Memory B cell (primary cell): ENCODE measurements around the gene SPEG.

Source experiments
- ATAC-seq: fragments of 150-1000 bp; cut with Tn5 transposase; 2 replicates; pipeline ENCODE4 v1.10.0; 2021; ENCODE audit warnings: low read depth, mild to moderate bottlenecking, moderate library complexity
- DNase-seq, 2 donors: peaks; one replicate each; pipeline ENCODE4 v3.0.0; 2022; ENCODE audit warnings: low spot score in 2 of 2
- H3K27ac Mint-ChIP-seq: one replicate; pipeline ENCODE4 v1.8.0; 2022; ENCODE audit warnings: mild to moderate bottlenecking, moderate library complexity, mixed read lengths
- H3K27me3 Mint-ChIP-seq: one replicate; pipeline ENCODE4 v1.8.0; 2022; ENCODE audit warnings: mixed read lengths
- H3K36me3 Mint-ChIP-seq: one replicate; pipeline ENCODE4 v1.8.0; 2022; ENCODE audit warnings: mild to moderate bottlenecking, mixed read lengths
- H3K4me1 Mint-ChIP-seq: one replicate; pipeline ENCODE4 v1.8.0; 2022; ENCODE audit warnings: mixed read lengths
- H3K4me3 Mint-ChIP-seq: one replicate; pipeline ENCODE4 v1.8.0; 2022; ENCODE audit warnings: mild to moderate bottlenecking, moderate library complexity, mixed read lengths
- H3K9me3 Mint-ChIP-seq: one replicate; pipeline ENCODE4 v1.8.0; 2022; ENCODE audit warnings: mixed read lengths

The SPEG gene

DNA sequence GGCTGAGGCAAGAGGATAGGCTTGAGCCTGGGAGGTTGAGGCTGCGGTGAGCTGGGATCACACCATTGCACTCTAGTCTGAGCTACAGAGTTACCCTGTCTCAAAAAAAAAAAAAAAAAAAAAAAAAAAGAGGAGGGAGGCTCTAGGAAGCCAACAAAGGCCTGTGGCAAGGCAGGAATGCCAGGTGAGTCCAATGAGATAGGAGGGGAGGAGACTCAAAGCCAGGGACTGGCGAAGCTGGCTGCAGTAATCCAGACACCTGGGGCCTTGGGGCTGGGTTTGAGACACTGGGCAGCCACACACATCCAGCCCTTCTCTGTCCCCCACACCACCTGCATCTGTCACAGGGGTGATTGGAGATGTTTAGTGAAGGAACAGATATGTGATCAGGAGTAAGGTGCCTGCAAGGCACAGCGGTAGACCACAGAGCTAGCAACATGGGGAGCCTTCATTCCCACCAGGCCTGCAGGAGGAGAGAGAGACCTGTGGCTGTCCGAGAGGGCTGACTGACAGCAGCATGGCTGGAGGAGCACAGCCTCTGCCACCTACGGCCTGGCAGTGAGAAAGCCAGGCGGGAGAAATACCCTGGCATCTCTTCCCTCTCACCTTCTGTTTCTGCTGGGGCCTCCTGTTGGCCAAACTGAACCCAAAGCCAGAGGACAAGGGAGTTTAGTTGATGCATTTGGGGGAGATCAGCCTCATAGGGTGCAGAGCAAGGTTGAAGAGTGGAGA, 99.5 kb downstream of the SPEG start:
- Mint-ChIP-seq H3K27me3 (peaks cover 49% of the 10 kb centered on the region), H3K36me3 (no peaks in the 10 kb centered on the region), H3K9me3 (no peaks in the 10 kb centered on the region), H3K27ac (no peak overlapping the region), H3K4me3 (no peak overlapping the region), H3K4me1 (peaks cover 8% of the 10 kb centered on the region)
- DNase-seq, result no peak
- no peak for ATAC-seq

DNA sequence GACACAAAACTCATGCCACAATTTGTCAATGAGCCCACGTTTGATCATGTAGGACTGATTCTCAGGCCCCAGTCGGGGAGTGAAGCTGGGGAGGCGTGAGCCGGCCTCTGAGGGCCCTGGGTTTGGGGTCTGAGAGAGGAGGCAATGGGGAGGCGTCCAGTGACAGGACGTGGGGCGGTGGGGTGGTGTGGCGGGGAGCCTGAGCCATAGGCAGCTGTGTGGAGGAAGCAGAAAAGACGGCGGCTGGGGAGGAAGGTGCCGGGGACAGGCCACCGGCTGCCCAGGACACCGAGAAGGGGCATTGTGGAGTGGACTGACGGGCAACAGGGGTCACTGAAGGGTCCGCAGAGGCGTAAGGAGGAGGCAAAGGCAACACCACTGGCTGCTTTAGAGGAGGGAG, 101.8 kb downstream of the SPEG start:
- Mint-ChIP-seq H3K4me3 (no peak overlapping the region), H3K36me3 (no peaks in the 10 kb centered on the region), H3K4me1 (peaks cover 3% of the 10 kb centered on the region), H3K27me3 (peaks cover 35% of the 10 kb centered on the region), H3K27ac (no peak overlapping the region), H3K9me3 (no peaks in the 10 kb centered on the region)
- ATAC-seq (no peak), DNase-seq (no peak)

- no peaks in the 10 kb centered on the region for H3K9me3 Mint-ChIP-seq
- ATAC-seq (no peak), DNase-seq (no peak)
- no peak overlapping the region for H3K4me3 Mint-ChIP-seq
- H3K27me3 Mint-ChIP-seq, result peaks cover 32% of the 10 kb centered on the region
- H3K4me1 Mint-ChIP-seq, result peaks cover 4% of the 10 kb centered on the region
- no peaks in the 10 kb centered on the region for H3K36me3 Mint-ChIP-seq
- H3K27ac Mint-ChIP-seq, result no peak overlapping the region
Measured at GRCh38 chr2:219536967-219537366, 102.3 kb downstream of the SPEG start.

GRCh38 chr2:219537657-219538488, 103.2 kb downstream of the SPEG start:
- peaks cover 8% of the 10 kb centered on the region for H3K4me1 Mint-ChIP-seq
- DNase-seq, result no peak
- no peak overlapping the region for H3K4me3 Mint-ChIP-seq
- H3K27me3 Mint-ChIP-seq, result peaks cover 26% of the 10 kb centered on the region
- no peak overlapping the region for H3K27ac Mint-ChIP-seq
- no peaks in the 10 kb centered on the region for H3K36me3 Mint-ChIP-seq
- H3K9me3 Mint-ChIP-seq, result no peaks in the 10 kb centered on the region
- no peak for ATAC-seq

DNA sequence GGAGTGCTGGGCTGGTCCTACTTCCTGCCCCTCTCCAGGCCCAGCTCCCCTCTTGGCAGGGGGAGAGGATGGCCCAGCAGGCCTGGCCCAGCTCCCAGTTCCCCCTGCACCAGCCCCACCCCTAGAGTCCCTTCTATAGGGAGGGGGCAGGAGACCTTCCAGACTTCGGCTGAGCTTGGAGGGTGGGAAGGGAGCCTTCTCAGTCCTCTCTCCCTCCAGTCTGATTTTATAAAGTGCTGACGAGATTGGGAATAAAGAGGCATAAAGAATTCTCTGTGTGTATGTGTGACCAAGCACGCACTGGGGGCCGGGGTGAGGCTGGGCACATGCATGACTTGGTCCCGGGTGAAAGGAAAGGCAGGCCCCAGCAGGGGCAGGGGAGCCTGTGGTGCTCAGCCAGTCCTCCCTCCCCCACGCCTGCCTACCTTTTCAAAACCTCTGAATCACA, 103.9 kb downstream of the SPEG start:
- no peak for DNase-seq

DNA sequence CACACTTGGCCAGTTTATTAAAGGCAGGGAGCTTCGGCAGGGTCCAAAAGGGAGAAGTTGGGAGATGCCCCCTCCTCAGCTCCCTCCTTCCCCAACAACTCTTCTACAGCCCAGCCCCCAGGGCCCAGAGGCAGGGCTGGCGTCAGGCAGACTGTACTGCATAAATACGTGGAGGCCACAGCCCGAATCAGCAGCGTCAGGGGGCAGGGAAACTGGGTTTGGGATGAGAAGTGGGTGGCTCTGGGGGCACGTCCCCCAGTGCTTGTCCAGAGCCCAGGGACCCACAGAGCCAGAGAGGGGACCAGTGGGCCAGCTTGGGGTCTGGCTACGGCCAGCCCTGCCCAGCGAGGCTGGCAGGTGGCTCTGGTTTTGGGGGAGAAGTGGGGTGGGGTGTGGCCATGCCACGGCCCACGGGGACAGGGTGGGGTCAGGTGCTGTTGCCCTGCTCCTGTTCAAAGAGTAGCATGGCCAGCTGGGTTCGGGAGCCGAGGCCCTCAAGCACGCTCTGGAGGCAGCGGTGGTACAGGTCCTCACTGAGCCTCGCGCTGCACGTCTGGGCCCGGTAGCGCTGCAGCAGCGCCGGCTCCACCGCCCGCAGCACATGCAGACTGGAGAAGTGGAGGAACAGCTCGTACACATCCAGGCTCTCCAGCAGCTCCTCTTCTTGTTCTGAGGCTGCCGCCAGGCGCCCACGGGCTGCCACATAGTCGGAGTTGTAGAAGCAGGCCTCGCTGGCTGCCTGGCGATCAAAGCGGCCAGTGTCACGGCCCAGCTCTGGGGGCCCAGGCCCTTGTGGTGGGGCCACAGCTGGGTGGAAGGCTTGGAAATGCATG, 104.5 kb downstream of the SPEG start:
- Mint-ChIP-seq H3K4me3 (no peak overlapping the region), H3K4me1 (peaks cover 8% of the 10 kb centered on the region), H3K9me3 (no peaks in the 10 kb centered on the region), H3K36me3 (no peaks in the 10 kb centered on the region), H3K27ac (no peak overlapping the region), H3K27me3 (peaks cover 21% of the 10 kb centered on the region)
- no peak for ATAC-seq
- no peak for DNase-seq

More for the DNA sequence above, 103.9 kb downstream of the SPEG start:
- no peak for ATAC-seq
- H3K27me3 Mint-ChIP-seq, result peaks cover 23% of the 10 kb centered on the region
- H3K27ac Mint-ChIP-seq, result no peak overlapping the region
- H3K9me3 Mint-ChIP-seq, result no peaks in the 10 kb centered on the region
- H3K36me3 Mint-ChIP-seq, result no peaks in the 10 kb centered on the region
- no peak overlapping the region for H3K4me3 Mint-ChIP-seq
- peaks cover 8% of the 10 kb centered on the region for H3K4me1 Mint-ChIP-seq

- DNase-seq (no peak), ATAC-seq (no peak)
- Mint-ChIP-seq H3K36me3 (no peaks in the 10 kb centered on the region), H3K9me3 (no peaks in the 10 kb centered on the region), H3K4me1 (peaks cover 11% of the 10 kb centered on the region), H3K4me3 (no peak overlapping the region), H3K27me3 (peaks cover 29% of the 10 kb centered on the region), H3K27ac (no peak overlapping the region)
Measured at GRCh38 chr2:219539926-219540678, 105.5 kb downstream of the SPEG start.

DNA sequence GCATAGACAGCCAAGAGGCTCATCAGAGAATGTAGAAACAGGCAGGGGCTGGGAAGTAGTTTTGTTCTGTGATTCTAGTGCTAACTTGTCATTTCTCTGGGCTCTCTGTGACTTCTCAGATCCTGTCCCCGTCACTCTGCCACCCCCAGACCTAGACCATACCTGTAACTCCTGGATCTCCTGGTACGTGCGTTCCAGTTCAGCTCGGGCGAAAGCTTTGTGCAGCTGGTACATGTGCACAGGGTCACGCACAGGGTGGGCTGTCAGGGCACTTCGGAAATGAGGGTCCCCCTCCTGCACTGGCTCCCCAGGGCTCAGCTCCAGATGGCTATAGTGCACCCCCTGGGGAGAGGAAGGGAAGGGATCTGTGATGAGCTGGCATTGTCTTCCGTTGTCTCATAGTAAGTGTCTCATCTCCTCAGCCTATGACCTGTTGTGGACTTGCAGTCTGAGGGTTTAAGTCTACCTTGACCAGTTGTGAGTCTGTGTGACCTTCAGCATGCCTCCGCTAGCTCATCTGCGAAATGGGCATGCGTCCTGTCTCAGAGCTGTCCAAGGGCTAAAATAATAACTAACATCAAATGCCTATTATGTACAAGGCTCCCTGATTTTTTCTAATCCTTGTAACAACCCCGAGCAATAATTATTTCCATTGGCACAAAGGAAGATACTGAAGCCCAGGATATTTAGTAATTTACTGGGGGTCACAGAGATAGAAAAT, 106.3 kb downstream of the SPEG start:
- Mint-ChIP-seq H3K4me3 (peak overlapping the region; percentile 15), H3K9me3 (no peaks in the 10 kb centered on the region), H3K36me3 (no peaks in the 10 kb centered on the region), H3K27ac (no peak overlapping the region), H3K27me3 (peaks cover 28% of the 10 kb centered on the region), H3K4me1 (peaks cover 9% of the 10 kb centered on the region)
- DNase-seq (no peak), ATAC-seq (no peak)

- DNase-seq (peak; percentile 90 to 93), ATAC-seq (peak; percentile 68)
- peak overlapping the region; percentile 35 for H3K4me3 Mint-ChIP-seq
- H3K4me1 Mint-ChIP-seq, result peaks cover 9% of the 10 kb centered on the region
- H3K27ac Mint-ChIP-seq, result no peak overlapping the region
- H3K27me3 Mint-ChIP-seq, result peaks cover 29% of the 10 kb centered on the region
- H3K9me3 Mint-ChIP-seq, result no peaks in the 10 kb centered on the region
- no peaks in the 10 kb centered on the region for H3K36me3 Mint-ChIP-seq
Measured at GRCh38 chr2:219541611-219542180, 107.1 kb downstream of the SPEG start.

DNA sequence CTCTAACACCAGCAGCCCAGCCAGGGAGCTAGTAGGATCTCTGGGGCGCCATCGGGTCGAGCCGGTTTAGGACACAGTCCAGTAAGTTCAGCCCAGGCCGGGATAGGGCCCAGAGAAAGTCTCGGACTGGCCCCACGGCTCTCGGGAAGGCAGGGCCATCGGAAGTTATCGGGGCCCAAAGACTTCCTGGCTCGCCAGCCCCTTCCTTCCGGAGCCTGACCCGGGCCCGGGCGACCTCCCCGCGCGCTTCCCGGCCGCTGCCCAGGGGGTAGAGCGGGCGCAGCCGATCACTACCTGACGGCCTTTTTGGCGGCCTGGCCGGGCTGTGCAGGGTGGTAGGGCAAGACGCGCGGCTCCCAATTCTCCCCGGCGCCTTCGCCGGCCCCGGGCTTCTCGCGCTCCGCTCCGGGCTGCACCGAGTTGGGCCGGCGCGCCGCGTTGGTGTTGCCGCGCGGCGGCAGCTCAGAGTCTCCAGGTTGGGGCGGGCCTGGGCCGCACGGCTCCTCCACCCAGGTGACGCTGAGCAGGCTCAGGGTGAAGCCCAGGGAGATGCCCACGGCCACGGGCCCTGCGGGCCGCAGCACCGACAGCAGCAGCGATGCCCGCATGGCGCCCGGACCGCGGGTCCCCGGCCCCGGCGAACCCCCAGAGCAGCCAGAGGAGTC, 108.4 kb downstream of the SPEG start:
- Mint-ChIP-seq H3K27me3 (peaks cover 34% of the 10 kb centered on the region), H3K4me1 (peaks cover 9% of the 10 kb centered on the region), H3K36me3 (no peaks in the 10 kb centered on the region), H3K4me3 (peak overlapping the region; percentile 73), H3K9me3 (no peaks in the 10 kb centered on the region), H3K27ac (no peak overlapping the region)
- ATAC-seq (peak; percentile 43), DNase-seq (peak in 1 of 2 donors; percentile 72)

- H3K27me3 Mint-ChIP-seq, result peaks cover 37% of the 10 kb centered on the region
- peak; percentile 76 to 82 for DNase-seq
- H3K9me3 Mint-ChIP-seq, result no peaks in the 10 kb centered on the region
- H3K4me1 Mint-ChIP-seq, result peaks cover 9% of the 10 kb centered on the region
- H3K27ac Mint-ChIP-seq, result no peak within 1 kb of the TSS
- peak; percentile 72 for ATAC-seq
- no peaks in the 10 kb centered on the region for H3K36me3 Mint-ChIP-seq
- H3K4me3 Mint-ChIP-seq, result peak within 1 kb of the TSS; percentile 81
Measured at GRCh38 chr2:219543596-219544358, 109.1 kb downstream of the SPEG start, which contains the start of the genes CHPF and TMEM198. TSS of gene CHPF (minus strand) at chr2:219543809. CDS start at chr2:219543538, 271 bp downstream. TSS of gene TMEM198 (plus strand) at chr2:219544028. CDS start at chr2:219544728, 700 bp downstream.
